GM12864 (cell line): Measurements from ENCODE around the gene RAB34.
A peak's percentile ranks its signal among the peaks of the same experiment; 100 is the strongest.
"Not testable (repeated sequence)": the region's sequence is repeated elsewhere in the genome, so short reads cannot be mapped to it uniquely, and the experiment has no call there.

Experiments
- DNase-seq: peaks from one replicate; pipeline ENCODE4 v3.0.0-alpha.2; 2011; ENCODE audit warnings: low read depth
- H3K4me3 ChIP-seq: 2 replicates; pipeline ENCODE4 v1.5.1; 2011; ENCODE audit warnings: mild to moderate bottlenecking, low read depth, low read length, control low read depth
- CTCF ChIP-seq: IDR thresholded peaks from 2 replicates; pipeline ENCODE4 v1.5.1; 2011; ENCODE audit warnings: low read depth, mild to moderate bottlenecking, moderate library complexity, low read length, control low read depth, inconsistent platforms; ENCODE audit errors: missing control alignments

The RAB34 gene

GRCh38 chr17:28723159-28723835 is 5.6 kb upstream of the RAB34 start:
- no peak for DNase-seq

GRCh38 chr17:28722417-28723158 is 4.9 kb upstream of the RAB34 start:
- TF ChIP-seq CTCF = no peak
- H3K4me3 ChIP-seq = peak overlapping the region; percentile 100
- no peak for DNase-seq

More at GRCh38 chr17:28723159-28723835, 5.6 kb upstream of the RAB34 start:
- TF ChIP-seq CTCF = no peak
- H3K4me3 ChIP-seq = peak overlapping the region; percentile 100

GRCh38 chr17:28720997-28721329 is 3.3 kb upstream of the RAB34 start:
- H3K4me3 ChIP-seq = peak overlapping the region; percentile 100
- DNase-seq = not testable (repeated sequence)

- no peak for DNase-seq
- TF ChIP-seq CTCF = peak; percentile 10
- peak overlapping the region; percentile 100 for H3K4me3 ChIP-seq
Observed at GRCh38 chr17:28720247-28720996, 2.8 kb upstream of the RAB34 start.

- DNase-seq = no peak
- H3K4me3 ChIP-seq = peak overlapping the region; percentile 100
- TF ChIP-seq CTCF = no peak
Observed at GRCh38 chr17:28719021-28719433, 1.4 kb upstream of the RAB34 start.

- DNase-seq = no peak
- TF ChIP-seq CTCF = no peak
- no peak overlapping the region; the same call in 1 of the 2 replicates for H3K4me3 ChIP-seq
Observed at GRCh38 chr17:28718333-28719020, 809 bp upstream of the RAB34 start.
